Neural cell (in vitro differentiated cells): ENCODE measurements around the gene GRIA3. TPM values are rescaled to one million over a fixed set of nuclear protein-coding genes. Genes with fewer than 3 reads are reported as not detected.

Experiments
- H2AFZ ChIP-seq: fragments of 200-600, 300-800 bp; sonication (generic), shearing (Covaris generic); 2 replicates; pipeline ENCODE4 v1.6.0; 2014; ENCODE audit warnings: low read depth, mild to moderate bottlenecking, antibody characterized with exemption, low read length, moderate library complexity
- H3F3A ChIP-seq: fragments of 200-600 bp; shearing (Covaris generic); 2 replicates; pipeline ENCODE4 v1.6.1; 2016; ENCODE audit warnings: mild to moderate bottlenecking, moderate library complexity, mixed read lengths, antibody characterized with exemption, low read length; ENCODE audit not compliant: insufficient read depth, poor library complexity, severe bottlenecking
- H3K27ac ChIP-seq: fragments of 200-600, 300-800 bp; sonication (generic), shearing (Covaris generic); 2 replicates; pipeline ENCODE4 v1.5.1; 2014; ENCODE audit warnings: mild to moderate bottlenecking, low read length, moderate library complexity
- H3K27me3 ChIP-seq: fragments of 300-800, 200-600 bp; sonication (generic), shearing (Covaris generic); 2 replicates; pipeline ENCODE4 v1.6.0; 2014; ENCODE audit warnings: mild to moderate bottlenecking, low read depth, low read length, moderate library complexity; ENCODE audit not compliant: insufficient read depth
- H3K36me3 ChIP-seq: fragments of 300-800, 200-600 bp; sonication (generic), shearing (Covaris generic); 2 replicates; pipeline ENCODE4 v1.5.1; 2014; ENCODE audit warnings: mild to moderate bottlenecking, antibody characterized with exemption, low read length, moderate library complexity; ENCODE audit not compliant: insufficient read depth
- H3K4me2 ChIP-seq: fragments of 300-800, 200-600 bp; sonication (generic), shearing (Covaris generic); 2 replicates; pipeline ENCODE4 v1.6.0; 2014; ENCODE audit warnings: mild to moderate bottlenecking, low read length
- H3K4me3 ChIP-seq: fragments of 300-800, 200-600 bp; sonication (generic), shearing (Covaris generic); 2 replicates; pipeline ENCODE4 v1.5.1; 2014; ENCODE audit warnings: mild to moderate bottlenecking, low read length, moderate library complexity
- H3K79me2 ChIP-seq: fragments of 200-600 bp; shearing (Covaris generic); replicated peaks from 2 replicates; pipeline ENCODE4 v1.6.0; 2014; ENCODE audit warnings: mild to moderate bottlenecking, low read length, moderate library complexity; ENCODE audit not compliant: insufficient read depth
- H3K9ac ChIP-seq: fragments of 300-800, 200-600 bp; sonication (generic), shearing (Covaris generic); 2 replicates; pipeline ENCODE4 v1.6.1; 2016; ENCODE audit warnings: mild to moderate bottlenecking, low read length, mixed read lengths
- H3K9me2 ChIP-seq: fragments of 200-600 bp; shearing (Covaris generic); 2 replicates; pipeline ENCODE4 v1.6.1; 2016; ENCODE audit warnings: mild to moderate bottlenecking, low read length, mixed read lengths; ENCODE audit not compliant: insufficient read depth
- H3K9me3 ChIP-seq: fragments of 200-600, 300-800 bp; sonication (generic), shearing (Covaris generic); 2 replicates; pipeline ENCODE4 v1.6.1; 2016; ENCODE audit warnings: mild to moderate bottlenecking, mixed run types, low read length, moderate library complexity, mixed read lengths
- H4K20me1 ChIP-seq: fragments of 200-600 bp; shearing (Covaris generic); 2 replicates; pipeline ENCODE4 v1.6.1; 2016; ENCODE audit warnings: mild to moderate bottlenecking, mixed run types; ENCODE audit not compliant: insufficient read depth
- EP300 ChIP-seq: fragments of 450-650 bp; conservative IDR thresholded peaks from 2 replicates; pipeline ENCODE4 v1.6.1; 2014; ENCODE audit warnings: antibody characterized with exemption, mild to moderate bottlenecking, moderate library complexity; ENCODE audit not compliant: poor library complexity, severe bottlenecking
- EZH2 ChIP-seq: fragments of 200-600, 300-800 bp; shearing (Covaris generic), sonication (generic); IDR thresholded peaks from 2 replicates; pipeline ENCODE4 v1.6.1; 2014; ENCODE audit warnings: antibody characterized with exemption, low read length, borderline replicate concordance, mild to moderate bottlenecking; ENCODE audit not compliant: insufficient read depth, poor library complexity, severe bottlenecking
- MXI1 ChIP-seq: fragments of 450-650 bp; conservative IDR thresholded peaks from 2 replicates; pipeline ENCODE4 v1.6.1; 2014; ENCODE audit warnings: antibody characterized with exemption, mild to moderate bottlenecking; ENCODE audit not compliant: poor library complexity, severe bottlenecking
- POLR2AphosphoS5 ChIP-seq: IDR thresholded peaks from 2 replicates; pipeline ENCODE4 v1.6.1; 2012
- RAD21 ChIP-seq: fragments of 450-650 bp; conservative IDR thresholded peaks from 2 replicates; pipeline ENCODE4 v1.6.1; 2014; ENCODE audit warnings: antibody characterized with exemption, mild to moderate bottlenecking, moderate library complexity
- SMC3 ChIP-seq: fragments of 450-650 bp; conservative IDR thresholded peaks from 2 replicates; pipeline ENCODE4 v1.6.1; 2014; ENCODE audit warnings: antibody characterized with exemption, mild to moderate bottlenecking, moderate library complexity; ENCODE audit not compliant: poor library complexity
- TAF1 ChIP-seq: IDR thresholded peaks from 2 replicates; pipeline ENCODE4 v1.6.1; 2012; ENCODE audit warnings: low read depth
- polyA plus RNA-seq: library from polyadenylated mRNA; depleted of rRNA; stranded (reverse); fragments of >200 nt; gene quantifications from 2 replicates; pipeline ENCODE4 v1.2.3, GENCODE V29; 2014
- TF ChIP-seq, protein P1 (sequence below): fragments of 450-650 bp; IDR thresholded peaks from 2 replicates; pipeline ENCODE4 v1.5.1; 2014; ENCODE audit warnings: antibody characterized with exemption, mild to moderate bottlenecking, moderate library complexity; ENCODE audit not compliant: poor library complexity, severe bottlenecking
- TF ChIP-seq, protein P2 (sequence below): IDR thresholded peaks from 2 replicates; pipeline ENCODE4 v1.6.1; 2012; ENCODE audit warnings: borderline replicate concordance

The GRIA3 gene
- polyA plus RNA-seq, 1 donor from 2014 or later = 7.8 TPM

DNA sequence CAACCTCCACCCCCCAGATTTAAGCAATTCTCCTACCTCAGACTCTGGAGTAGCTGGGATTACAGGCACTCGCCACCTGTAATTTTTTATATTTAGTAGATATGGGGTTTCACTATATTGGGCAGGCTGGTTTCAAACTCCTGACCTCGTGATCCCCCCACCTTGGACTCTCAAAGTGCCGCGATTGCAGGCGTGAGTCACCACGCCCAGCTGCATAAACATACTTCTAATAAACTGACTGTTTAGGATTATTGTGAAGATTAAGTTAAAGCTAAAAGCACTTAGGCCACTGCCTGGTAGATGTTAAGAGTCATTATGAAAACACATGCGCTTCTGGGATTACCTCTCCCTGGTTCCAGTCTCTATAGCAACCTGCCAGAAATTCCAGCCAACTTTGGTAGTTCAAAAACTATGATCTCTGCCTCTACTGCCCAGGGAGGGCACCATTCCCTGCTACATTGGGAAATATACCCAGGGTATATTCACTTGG, 30.2 kb upstream of the GRIA3 start:
- no peak overlapping the region for H3K9ac ChIP-seq
- no peak for TF ChIP-seq EZH2
- TF ChIP-seq POLR2AphosphoS5 = no peak
- no peak for TF ChIP-seq TAF1
- no peak for TF ChIP-seq SMC3
- TF ChIP-seq, protein P1, sequence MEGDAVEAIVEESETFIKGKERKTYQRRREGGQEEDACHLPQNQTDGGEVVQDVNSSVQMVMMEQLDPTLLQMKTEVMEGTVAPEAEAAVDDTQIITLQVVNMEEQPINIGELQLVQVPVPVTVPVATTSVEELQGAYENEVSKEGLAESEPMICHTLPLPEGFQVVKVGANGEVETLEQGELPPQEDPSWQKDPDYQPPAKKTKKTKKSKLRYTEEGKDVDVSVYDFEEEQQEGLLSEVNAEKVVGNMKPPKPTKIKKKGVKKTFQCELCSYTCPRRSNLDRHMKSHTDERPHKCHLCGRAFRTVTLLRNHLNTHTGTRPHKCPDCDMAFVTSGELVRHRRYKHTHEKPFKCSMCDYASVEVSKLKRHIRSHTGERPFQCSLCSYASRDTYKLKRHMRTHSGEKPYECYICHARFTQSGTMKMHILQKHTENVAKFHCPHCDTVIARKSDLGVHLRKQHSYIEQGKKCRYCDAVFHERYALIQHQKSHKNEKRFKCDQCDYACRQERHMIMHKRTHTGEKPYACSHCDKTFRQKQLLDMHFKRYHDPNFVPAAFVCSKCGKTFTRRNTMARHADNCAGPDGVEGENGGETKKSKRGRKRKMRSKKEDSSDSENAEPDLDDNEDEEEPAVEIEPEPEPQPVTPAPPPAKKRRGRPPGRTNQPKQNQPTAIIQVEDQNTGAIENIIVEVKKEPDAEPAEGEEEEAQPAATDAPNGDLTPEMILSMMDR = no peak
- no peak for TF ChIP-seq MXI1
- TF ChIP-seq EP300 = no peak
- TF ChIP-seq, protein P2, sequence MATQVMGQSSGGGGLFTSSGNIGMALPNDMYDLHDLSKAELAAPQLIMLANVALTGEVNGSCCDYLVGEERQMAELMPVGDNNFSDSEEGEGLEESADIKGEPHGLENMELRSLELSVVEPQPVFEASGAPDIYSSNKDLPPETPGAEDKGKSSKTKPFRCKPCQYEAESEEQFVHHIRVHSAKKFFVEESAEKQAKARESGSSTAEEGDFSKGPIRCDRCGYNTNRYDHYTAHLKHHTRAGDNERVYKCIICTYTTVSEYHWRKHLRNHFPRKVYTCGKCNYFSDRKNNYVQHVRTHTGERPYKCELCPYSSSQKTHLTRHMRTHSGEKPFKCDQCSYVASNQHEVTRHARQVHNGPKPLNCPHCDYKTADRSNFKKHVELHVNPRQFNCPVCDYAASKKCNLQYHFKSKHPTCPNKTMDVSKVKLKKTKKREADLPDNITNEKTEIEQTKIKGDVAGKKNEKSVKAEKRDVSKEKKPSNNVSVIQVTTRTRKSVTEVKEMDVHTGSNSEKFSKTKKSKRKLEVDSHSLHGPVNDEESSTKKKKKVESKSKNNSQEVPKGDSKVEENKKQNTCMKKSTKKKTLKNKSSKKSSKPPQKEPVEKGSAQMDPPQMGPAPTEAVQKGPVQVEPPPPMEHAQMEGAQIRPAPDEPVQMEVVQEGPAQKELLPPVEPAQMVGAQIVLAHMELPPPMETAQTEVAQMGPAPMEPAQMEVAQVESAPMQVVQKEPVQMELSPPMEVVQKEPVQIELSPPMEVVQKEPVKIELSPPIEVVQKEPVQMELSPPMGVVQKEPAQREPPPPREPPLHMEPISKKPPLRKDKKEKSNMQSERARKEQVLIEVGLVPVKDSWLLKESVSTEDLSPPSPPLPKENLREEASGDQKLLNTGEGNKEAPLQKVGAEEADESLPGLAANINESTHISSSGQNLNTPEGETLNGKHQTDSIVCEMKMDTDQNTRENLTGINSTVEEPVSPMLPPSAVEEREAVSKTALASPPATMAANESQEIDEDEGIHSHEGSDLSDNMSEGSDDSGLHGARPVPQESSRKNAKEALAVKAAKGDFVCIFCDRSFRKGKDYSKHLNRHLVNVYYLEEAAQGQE = no peak
- TF ChIP-seq RAD21 = no peak

DNA sequence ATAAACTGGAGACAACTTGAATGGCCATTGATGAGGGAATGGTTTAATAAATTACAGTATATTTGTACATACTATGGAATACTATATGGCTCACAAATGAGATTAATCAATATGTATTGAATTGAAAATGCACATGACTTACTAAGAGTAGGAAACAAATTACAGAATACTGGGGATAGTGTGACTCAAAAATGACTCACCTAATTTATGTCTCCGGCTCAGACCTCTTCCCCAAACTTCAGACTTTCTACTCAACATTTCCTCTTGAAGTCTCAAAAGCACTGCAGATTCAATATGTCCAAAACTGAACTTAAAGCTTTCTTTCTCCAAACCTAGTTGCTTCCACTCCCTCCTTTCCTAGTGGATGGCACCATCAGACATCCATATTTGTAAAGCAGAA, 28.8 kb upstream of the GRIA3 start:
- no peak overlapping the region for H3K4me3 ChIP-seq
- no peak overlapping the region for H2AFZ ChIP-seq
- H3K9me2 ChIP-seq = no peaks in the 10 kb centered on the region
- no peaks in the 10 kb centered on the region for H3K9me3 ChIP-seq
- no peak overlapping the region for H3K9ac ChIP-seq
- no peaks in the 10 kb centered on the region for H3K36me3 ChIP-seq
- no peak overlapping the region for H3K4me2 ChIP-seq
- no peaks in the 10 kb centered on the region for H3K79me2 ChIP-seq
- TF ChIP-seq EP300 (no peak), TAF1 (no peak), MXI1 (no peak), RAD21 (no peak), EZH2 (no peak), SMC3 (no peak), POLR2AphosphoS5 (no peak)
- TF ChIP-seq, protein P2 = no peak
- TF ChIP-seq, protein P1 = no peak
- no peak overlapping the region for H3K27ac ChIP-seq
- no peaks in the 10 kb centered on the region for H3F3A ChIP-seq
- no peaks in the 10 kb centered on the region for H4K20me1 ChIP-seq
- H3K27me3 ChIP-seq = no peaks in the 10 kb centered on the region

More for the DNA sequence above, 30.2 kb upstream of the GRIA3 start:
- Histone ChIP-seq H3K9me3 (no peaks in the 10 kb centered on the region), H3K9me2 (no peaks in the 10 kb centered on the region), H3K27me3 (no peaks in the 10 kb centered on the region), H3K79me2 (no peaks in the 10 kb centered on the region), H3K36me3 (no peaks in the 10 kb centered on the region), H2AFZ (no peak overlapping the region), H3K4me3 (no peak overlapping the region), H4K20me1 (no peaks in the 10 kb centered on the region), H3K4me2 (no peak overlapping the region), H3K27ac (no peak overlapping the region), H3F3A (no peaks in the 10 kb centered on the region)
